Colonic mucosa (tissue), 4 donors: Measurements from ENCODE around the gene SH3GL2. TPM values are rescaled to one million over a fixed set of nuclear protein-coding genes. Genes with fewer than 3 reads are reported as not detected.

Experiments used
- DNase-seq: peaks from one replicate; pipeline ENCODE4 v3.0.0-alpha.2; 2020
- H3K27ac ChIP-seq: fragments of 200-600 bp; one replicate; pipeline ENCODE4 v1.8.0; 2021
- H3K27me3 ChIP-seq: fragments of 200-600 bp; one replicate; pipeline ENCODE4 v1.8.0; 2021
- H3K36me3 ChIP-seq: fragments of 200-600 bp; one replicate; pipeline ENCODE4 v1.8.0; 2021
- H3K4me1 ChIP-seq: fragments of 200-600 bp; one replicate; pipeline ENCODE4 v1.8.0; 2021; ENCODE audit warnings: mild to moderate bottlenecking
- H3K4me3 ChIP-seq: fragments of 200-600 bp; one replicate; pipeline ENCODE4 v1.8.0; 2021
- H3K9ac ChIP-seq, 2 donors: one replicate each; pipeline ENCODE4 v1.7.0; 2013; ENCODE audit warnings: control low read depth in 2 of 2, low read depth in 2 of 2, low read length in 2 of 2
- H3K9me3 ChIP-seq: fragments of 200-600 bp; one replicate; pipeline ENCODE4 v1.8.0; 2021
- intact Hi-C: fragments of 100-400 bp; cut with DNase I; formaldehyde crosslinking; loops from one replicate; pipeline ENCODE4 v1.14.1; 2022
- total RNA-seq, 2 donors: library from RNA; stranded (reverse); fragmentation: NEBNext Ultra II Directional in 1 of 2; extraction: Animal tissue kit (Norgen Biotek cat#: 25700) in 1 of 2; gene quantifications; one replicate each; pipeline ENCODE4 v1.2.1, GENCODE V29; 2021
- TF ChIP-seq, protein P1 (sequence below): fragments of 200-600 bp; IDR thresholded peaks from one replicate; pipeline ENCODE4 v1.8.0; 2022; ENCODE audit warnings: antibody characterized with exemption, mild to moderate bottlenecking
- donor health status: healthy.
- donor health status: DM: no; HTN: no; CAD: no.
- donor health status: DM: no; HTN: no; CAD: no.

Gene SH3GL2
- total RNA-seq, 2 donors from 2014 or later, result 1.1 TPM

DNA sequence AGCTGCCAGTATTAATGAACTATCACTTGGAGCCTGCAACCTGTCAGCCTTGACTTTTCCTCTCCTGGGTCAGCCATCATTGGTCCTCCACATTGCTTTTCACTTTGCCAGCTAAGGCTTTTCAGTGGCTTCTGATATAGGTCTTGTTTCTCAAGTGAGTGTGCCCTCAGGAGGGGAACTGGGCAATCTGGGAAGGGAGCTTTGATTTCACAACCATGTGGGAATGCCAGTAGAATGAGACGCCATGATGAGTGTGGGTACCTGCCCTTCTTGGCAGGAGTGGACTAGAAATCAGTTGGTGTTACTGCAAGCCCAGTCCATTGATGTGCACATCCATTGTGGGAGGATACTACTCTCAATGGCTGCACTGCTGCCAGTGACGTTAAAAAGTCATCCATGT lies 54.1 kb downstream of the SH3GL2 start:
- Histone ChIP-seq H3K27ac (no peak overlapping the region), H3K4me1 (no peaks in the 10 kb centered on the region), H3K9me3 (no peaks in the 10 kb centered on the region), H3K4me3 (no peak overlapping the region), H3K36me3 (no peaks in the 10 kb centered on the region), H3K27me3 (no peaks in the 10 kb centered on the region), H3K9ac (no peak overlapping the region)
- intact Hi-C loops, result no loop called here
- DNase-seq, result no peak
- TF ChIP-seq, protein P1, sequence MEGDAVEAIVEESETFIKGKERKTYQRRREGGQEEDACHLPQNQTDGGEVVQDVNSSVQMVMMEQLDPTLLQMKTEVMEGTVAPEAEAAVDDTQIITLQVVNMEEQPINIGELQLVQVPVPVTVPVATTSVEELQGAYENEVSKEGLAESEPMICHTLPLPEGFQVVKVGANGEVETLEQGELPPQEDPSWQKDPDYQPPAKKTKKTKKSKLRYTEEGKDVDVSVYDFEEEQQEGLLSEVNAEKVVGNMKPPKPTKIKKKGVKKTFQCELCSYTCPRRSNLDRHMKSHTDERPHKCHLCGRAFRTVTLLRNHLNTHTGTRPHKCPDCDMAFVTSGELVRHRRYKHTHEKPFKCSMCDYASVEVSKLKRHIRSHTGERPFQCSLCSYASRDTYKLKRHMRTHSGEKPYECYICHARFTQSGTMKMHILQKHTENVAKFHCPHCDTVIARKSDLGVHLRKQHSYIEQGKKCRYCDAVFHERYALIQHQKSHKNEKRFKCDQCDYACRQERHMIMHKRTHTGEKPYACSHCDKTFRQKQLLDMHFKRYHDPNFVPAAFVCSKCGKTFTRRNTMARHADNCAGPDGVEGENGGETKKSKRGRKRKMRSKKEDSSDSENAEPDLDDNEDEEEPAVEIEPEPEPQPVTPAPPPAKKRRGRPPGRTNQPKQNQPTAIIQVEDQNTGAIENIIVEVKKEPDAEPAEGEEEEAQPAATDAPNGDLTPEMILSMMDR, result no peak

DNA sequence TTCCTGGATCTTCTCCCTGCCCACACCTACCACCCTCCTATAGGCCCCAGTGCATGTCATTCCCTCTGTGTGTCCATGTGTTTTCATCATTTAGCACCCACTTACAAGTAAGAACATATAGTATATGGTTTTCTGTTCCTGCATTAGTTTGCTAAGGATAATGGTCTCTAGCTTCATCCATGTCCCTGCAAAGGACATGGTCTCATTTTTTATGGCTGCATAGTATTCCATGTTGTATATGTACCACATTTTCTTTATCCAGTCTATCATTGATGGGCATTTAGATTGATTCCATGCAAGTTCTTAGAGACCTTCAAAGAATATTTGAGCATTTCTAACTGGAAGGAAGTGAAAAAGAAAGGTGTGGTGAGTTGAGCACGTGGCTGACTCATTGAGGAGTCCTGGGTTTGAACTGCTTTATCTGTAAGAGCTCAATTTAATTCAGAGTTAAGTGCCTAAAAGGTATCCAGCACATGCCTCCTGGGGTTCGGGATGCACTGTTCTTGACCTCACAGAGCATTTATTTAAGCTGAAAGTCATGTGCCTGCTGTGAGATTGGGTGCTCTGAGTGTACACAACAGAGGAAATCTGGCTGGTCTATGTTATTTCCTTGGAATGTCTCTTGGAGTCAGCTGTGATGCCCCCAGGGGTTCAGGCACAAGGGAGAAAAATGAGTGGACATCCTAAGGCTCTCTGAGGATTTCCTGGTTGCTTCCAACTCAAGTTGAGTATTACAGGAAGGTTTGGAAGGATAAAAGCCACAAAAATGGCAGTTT lies 56.4 kb downstream of the SH3GL2 start:
- TF ChIP-seq, protein P1, result no peak
- Histone ChIP-seq H3K9ac (no peak overlapping the region), H3K36me3 (no peaks in the 10 kb centered on the region), H3K4me1 (no peaks in the 10 kb centered on the region), H3K27ac (no peak overlapping the region), H3K27me3 (no peaks in the 10 kb centered on the region), H3K9me3 (no peaks in the 10 kb centered on the region), H3K4me3 (no peak overlapping the region)
- intact Hi-C loops, result no loop called here
- DNase-seq, result no peak

DNA sequence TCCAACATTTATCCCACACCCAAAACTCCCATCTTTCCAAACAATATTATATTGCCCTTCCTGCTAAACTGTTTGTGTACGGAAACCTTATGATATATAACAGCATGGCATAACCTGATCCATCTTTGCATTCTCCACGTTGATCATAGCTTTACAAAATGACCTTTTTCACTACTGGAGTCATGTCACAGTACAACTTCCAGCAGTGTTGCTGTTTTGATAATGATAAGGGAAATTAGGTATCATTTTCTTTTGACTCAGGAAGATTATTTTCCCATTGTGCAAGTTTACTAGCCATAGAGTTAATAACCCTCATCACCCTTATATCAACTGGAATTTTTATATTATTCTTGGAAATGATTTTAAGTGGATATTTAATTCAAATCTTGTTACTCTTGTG lies 57.5 kb downstream of the SH3GL2 start:
- DNase-seq, result no peak
- no peak overlapping the region for H3K4me3 ChIP-seq
- TF ChIP-seq, protein P1, result no peak
- no peak overlapping the region for H3K9ac ChIP-seq
- no peak overlapping the region for H3K27ac ChIP-seq
- no peaks in the 10 kb centered on the region for H3K9me3 ChIP-seq
- no peaks in the 10 kb centered on the region for H3K27me3 ChIP-seq
- intact Hi-C loops, result no loop called here
- H3K36me3 ChIP-seq, result no peaks in the 10 kb centered on the region
- no peaks in the 10 kb centered on the region for H3K4me1 ChIP-seq

DNA sequence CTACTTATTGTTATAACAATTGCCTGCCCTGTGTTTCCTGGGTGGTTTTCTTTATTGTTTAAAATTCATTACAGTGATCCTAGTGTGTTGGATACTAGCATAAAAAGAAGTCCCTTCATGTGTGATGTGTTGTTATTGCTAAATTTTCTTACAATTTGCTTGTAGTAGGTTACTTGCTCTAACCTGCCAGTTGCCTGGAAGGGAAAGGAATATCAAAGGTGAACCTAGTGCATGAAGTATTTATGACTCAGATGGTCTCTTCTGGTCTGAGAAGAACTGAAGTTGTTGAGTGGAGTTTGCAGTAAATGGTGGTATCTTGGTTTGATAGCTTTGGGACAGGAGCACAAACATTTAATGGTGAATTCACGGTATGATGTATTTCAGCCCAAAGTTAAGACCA lies 58.0 kb downstream of the SH3GL2 start:
- intact Hi-C loops, result no loop called here
- TF ChIP-seq, protein P1, result no peak

DNA sequence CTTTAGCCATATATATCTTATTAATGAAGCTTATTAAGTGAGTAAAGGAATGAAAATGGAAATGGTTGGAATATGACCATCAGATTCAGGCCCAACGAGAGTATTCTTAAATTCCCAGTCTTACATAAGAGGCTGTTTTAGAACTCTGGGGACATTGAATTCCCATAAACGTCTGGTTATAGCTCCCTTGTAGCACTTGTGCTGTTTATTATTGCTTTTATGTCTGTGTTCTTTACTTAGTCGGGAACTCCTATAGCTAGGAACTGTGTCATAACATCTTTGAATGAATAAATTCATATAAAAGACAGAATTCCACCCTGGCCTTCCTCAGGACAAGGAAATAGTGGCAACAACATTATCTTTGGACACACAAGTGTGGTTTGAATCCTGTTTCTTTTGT lies 58.4 kb downstream of the SH3GL2 start:
- no peak overlapping the region for H3K4me3 ChIP-seq
- no peaks in the 10 kb centered on the region for H3K27me3 ChIP-seq
- TF ChIP-seq, protein P1, result no peak
- DNase-seq, result no peak
- no peaks in the 10 kb centered on the region for H3K4me1 ChIP-seq
- H3K27ac ChIP-seq, result no peak overlapping the region
- intact Hi-C loops, result no loop called here
- H3K36me3 ChIP-seq, result no peaks in the 10 kb centered on the region
- no peaks in the 10 kb centered on the region for H3K9me3 ChIP-seq
- no peak overlapping the region for H3K9ac ChIP-seq

More for the DNA sequence above, 58.0 kb downstream of the SH3GL2 start:
- no peak for DNase-seq
- Histone ChIP-seq H3K9me3 (no peaks in the 10 kb centered on the region), H3K4me1 (no peaks in the 10 kb centered on the region), H3K27ac (no peak overlapping the region), H3K36me3 (no peaks in the 10 kb centered on the region), H3K27me3 (no peaks in the 10 kb centered on the region), H3K9ac (no peak overlapping the region), H3K4me3 (no peak overlapping the region)
